SK-N-SH (cell line): ENCODE measurements around the gene AGXT. TPM values are rescaled to one million over a fixed set of nuclear protein-coding genes. Genes with fewer than 3 reads are reported as not detected.

Source experiments
- CTCF ChIA-PET: fragments of 300-600, 350-600 bp; formaldehyde crosslinking; extraction: SDS; loops from one replicate; lab custom pipeline; 2021; lab: Yijun Ruan, JAX
- POLR2A ChIA-PET: fragments of 350-600 bp; sonication (Branson Sonifier 250); formaldehyde crosslinking; extraction: SDS; loops from one replicate; lab custom pipeline; 2020; ENCODE audit warnings: antibody characterized with exemption, inconsistent platforms; lab: Yijun Ruan, JAX
- DNase-seq: peaks from one replicate; pipeline ENCODE4 v3.0.0; 2012
- H2AFZ ChIP-seq: fragments of 200-600 bp; sonication (generic); 2 replicates; pipeline ENCODE4 v1.8.1; 2016; ENCODE audit warnings: antibody characterized with exemption, mild to moderate bottlenecking, low read depth
- H3F3A ChIP-seq: fragments of 200-600 bp; sonication (generic); replicated peaks from 2 replicates; pipeline ENCODE3; 2016; ENCODE audit warnings: antibody characterized with exemption, mild to moderate bottlenecking; ENCODE audit not compliant: insufficient read depth
- H3K27ac ChIP-seq, 2 experiments: fragments of 200-500 bp in 1 of 2; fragments of 200-600 bp in 1 of 2; sonication (Bioruptor generic) in 1 of 2; sonication (generic), shearing (Covaris generic) in 1 of 2; 2 replicates each; pipeline versions ENCODE4 v1.5.1 to v1.6.1; 2014 to 2016; ENCODE audit warnings: low read depth in 2 of 2, inconsistent platforms in 1 of 2, low read length in 1 of 2, mild to moderate bottlenecking in 1 of 2, mixed read lengths in 1 of 2
- H3K27me3 ChIP-seq: fragments of 200-600 bp; sonication (generic), shearing (Covaris generic); 2 replicates; pipeline ENCODE4 v1.6.1; 2016; ENCODE audit warnings: mixed run types; ENCODE audit not compliant: insufficient read depth
- H3K36me3 ChIP-seq, 2 experiments: fragments of 200-500 bp in 1 of 2; fragments of 200-600 bp in 1 of 2; sonication (Bioruptor generic) in 1 of 2; sonication (generic) in 1 of 2; replicated peaks in 1 of 2; 2 replicates each; pipeline versions ENCODE3 to v1.5.1; 2014 to 2016; ENCODE audit warnings: low read length in 1 of 2, mild to moderate bottlenecking in 1 of 2; ENCODE audit not compliant: insufficient read depth in 2 of 2, control insufficient read depth in 1 of 2
- H3K4me1 ChIP-seq, 2 experiments: fragments of 200-500 bp in 1 of 2; fragments of 200-600 bp in 1 of 2; sonication (Bioruptor generic) in 1 of 2; sonication (generic), shearing (Covaris generic) in 1 of 2; 2 replicates each; pipeline versions ENCODE4 v1.5.1 to v1.6.1; 2014 to 2016; ENCODE audit warnings: low read depth in 1 of 2, low read length in 1 of 2, mixed run types in 1 of 2; ENCODE audit not compliant: insufficient read depth in 2 of 2, control insufficient read depth in 1 of 2
- H3K4me2 ChIP-seq: fragments of 200-600 bp; sonication (generic), shearing (Covaris generic); 2 replicates; pipeline ENCODE4 v1.6.1; 2017; ENCODE audit warnings: mixed run types
- H3K4me3 ChIP-seq, 2 experiments: fragments of 200-500 bp in 1 of 2; fragments of 200-600 bp in 1 of 2; sonication (Bioruptor generic) in 1 of 2; sonication (generic), shearing (Covaris generic) in 1 of 2; 2 replicates each; pipeline versions ENCODE4 v1.5.1 to v1.8.1; 2014 to 2016; ENCODE audit warnings: low read depth in 2 of 2, inconsistent platforms in 1 of 2, low read length in 1 of 2, mild to moderate bottlenecking in 1 of 2, mixed read lengths in 1 of 2, moderate library complexity in 1 of 2
- H3K79me2 ChIP-seq: fragments of 200-600 bp; sonication (generic); 2 replicates; pipeline ENCODE4 v1.8.1; 2017; ENCODE audit warnings: mild to moderate bottlenecking; ENCODE audit not compliant: insufficient read depth
- H3K9ac ChIP-seq: fragments of 200-600 bp; sonication (generic); 2 replicates; pipeline ENCODE4 v1.6.1; 2017; ENCODE audit warnings: mixed run types
- H3K9me2 ChIP-seq: fragments of 200-600 bp; sonication (generic); 2 replicates; pipeline ENCODE4 v1.6.1; 2017; ENCODE audit warnings: mixed run types
- H3K9me3 ChIP-seq: fragments of 200-600 bp; sonication (generic); 2 replicates; pipeline ENCODE4 v1.6.1; 2017; ENCODE audit warnings: mixed run types, mild to moderate bottlenecking, moderate library complexity
- H4K20me1 ChIP-seq: fragments of 200-600 bp; sonication (generic); 2 replicates; pipeline ENCODE4 v1.6.1; 2017; ENCODE audit warnings: mild to moderate bottlenecking, mixed run types; ENCODE audit not compliant: insufficient read depth
- EP300 ChIP-seq, 2 experiments: IDR thresholded peaks; 2 replicates each; pipeline versions ENCODE4 v1.4.0 to v1.6.1; 2012; ENCODE audit warnings: borderline replicate concordance in 1 of 2, low read depth in 1 of 2, low read length in 1 of 2
- EZH2phosphoT487 ChIP-seq: fragments of 200-600 bp; sonication (generic); IDR thresholded peaks from 2 replicates; pipeline ENCODE4 v1.6.1; 2017; ENCODE audit warnings: low read depth, mixed run types, mild to moderate bottlenecking, antibody characterized with exemption, moderate library complexity, borderline replicate concordance
- GATA2 ChIP-seq: sonication (generic); formaldehyde crosslinking; IDR thresholded peaks from 2 replicates; pipeline ENCODE4 v1.5.0; 2020; ENCODE audit warnings: mild to moderate bottlenecking, missing genetic modification reagents
- JUND ChIP-seq: IDR thresholded peaks from 2 replicates; pipeline ENCODE4 v1.4.0; 2012
- MEF2A ChIP-seq: IDR thresholded peaks from 2 replicates; pipeline ENCODE4 v1.4.0; 2012; ENCODE audit warnings: low read depth, borderline replicate concordance
- NFIC ChIP-seq: IDR thresholded peaks from 2 replicates; pipeline ENCODE4 v1.4.0; 2012; ENCODE audit warnings: borderline replicate concordance
- RXRA ChIP-seq: IDR thresholded peaks from 2 replicates; pipeline ENCODE4 v1.4.0; 2012; ENCODE audit warnings: low read depth, mild to moderate bottlenecking, borderline replicate concordance
- TAF1 ChIP-seq: IDR thresholded peaks from 2 replicates; pipeline ENCODE4 v1.6.1; 2012; ENCODE audit warnings: low read depth, mild to moderate bottlenecking, low read length, moderate library complexity, borderline replicate concordance
- TEAD4 ChIP-seq: IDR thresholded peaks from 2 replicates; pipeline ENCODE4 v1.4.0; 2012; ENCODE audit warnings: mild to moderate bottlenecking, borderline replicate concordance; ENCODE audit not compliant: insufficient read depth
- YY1 ChIP-seq: IDR thresholded peaks from 2 replicates; pipeline ENCODE4 v1.4.0; 2012; ENCODE audit warnings: low read depth, mild to moderate bottlenecking
- WGBS: methylation state at CpG from one replicate; pipeline ENCODE4 v1.1.6; 2017; ENCODE audit warnings: low lambda C conversion rate; 5-methylcytosine and 5-hydroxymethylcytosine counted together
- polyA plus RNA-seq, 3 experiments: library from polyadenylated mRNA; depleted of rRNA; stranded (reverse); fragments of >200 nt; gene quantifications; 2 replicates each; pipeline ENCODE4 v1.2.3, GENCODE V29; 2012
- TF ChIP-seq, protein P1 (sequence below): fragments of 150-350 bp; IDR thresholded peaks from 2 replicates; pipeline ENCODE4 v1.6.1; 2017; ENCODE audit warnings: antibody characterized with exemption, low read length, low read depth, borderline replicate concordance

AGXT gene
- polyA plus RNA-seq, 1 of the 3 experiments (the other 2 are of a cell fraction), result not detected

GRCh38 chr2:240889601-240890560 is 21.3 kb downstream of the AGXT start:
- Histone ChIP-seq H4K20me1 (no peaks in the 10 kb centered on the region), H3K9ac (no peak overlapping the region), H3K4me1 (peaks cover 0 to 10% of the 10 kb centered on the region in 2 experiments; a peak in 1 of 4 replicates), H3K27ac (no peak overlapping the region), H3K36me3 (no peaks in the 10 kb centered on the region), H3K79me2 (no peaks in the 10 kb centered on the region), H3K27me3 (no peaks in the 10 kb centered on the region), H2AFZ (no peak overlapping the region), H3K4me3 (no peak overlapping the region), H3K4me2 (no peak overlapping the region), H3K9me3 (no peaks in the 10 kb centered on the region), H3K9me2 (no peaks in the 10 kb centered on the region), H3F3A (no peaks in the 10 kb centered on the region)
- CTCF ChIA-PET, result interaction anchor here (0.5 to 4.1 kb wide), 4 partner anchors 8 to 40 kb away, joined by 3 to 23 read pairs (median 4); no protein-coding TSS in a partner anchor
- no peak for DNase-seq
- POLR2A ChIA-PET, result no interaction called here
- 76% methylated on average over 13 of the region's 38 CpGs for WGBS
- TF ChIP-seq MEF2A (no peak), JUND (no peak), GATA2 (CRISPR knock-in tag) (no peak), NFIC (no peak), TEAD4 (no peak), RXRA (no peak), YY1 (no peak)

- no peaks in the 10 kb centered on the region for H3K36me3 ChIP-seq
- no peaks in the 10 kb centered on the region for H3F3A ChIP-seq
- H3K9me3 ChIP-seq, result no peaks in the 10 kb centered on the region
- POLR2A ChIA-PET, result no interaction called here
- H3K79me2 ChIP-seq, result no peaks in the 10 kb centered on the region
- H3K27me3 ChIP-seq, result no peaks in the 10 kb centered on the region
- no peak overlapping the region for H3K4me2 ChIP-seq
- 68% methylated on average over 11 of the region's 14 CpGs for WGBS
- TF ChIP-seq TAF1, result no peak
- TF ChIP-seq JUND, result no peak
- TF ChIP-seq GATA2 (CRISPR knock-in tag), result no peak
- TF ChIP-seq EP300 (IDR thresholded peaks at IDR 0.05; ENCODE audit: borderline replicate concordance in 1 of 2, low read depth in 1 of 2, low read length in 1 of 2), result no peak
- no peak for TF ChIP-seq EZH2phosphoT487
- TF ChIP-seq, protein P1, sequence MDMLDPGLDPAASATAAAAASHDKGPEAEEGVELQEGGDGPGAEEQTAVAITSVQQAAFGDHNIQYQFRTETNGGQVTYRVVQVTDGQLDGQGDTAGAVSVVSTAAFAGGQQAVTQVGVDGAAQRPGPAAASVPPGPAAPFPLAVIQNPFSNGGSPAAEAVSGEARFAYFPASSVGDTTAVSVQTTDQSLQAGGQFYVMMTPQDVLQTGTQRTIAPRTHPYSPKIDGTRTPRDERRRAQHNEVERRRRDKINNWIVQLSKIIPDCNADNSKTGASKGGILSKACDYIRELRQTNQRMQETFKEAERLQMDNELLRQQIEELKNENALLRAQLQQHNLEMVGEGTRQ, result no peak
- H3K9me2 ChIP-seq, result no peaks in the 10 kb centered on the region
- no peak for DNase-seq
- no peak overlapping the region for H3K27ac ChIP-seq
- CTCF ChIA-PET, result interaction anchor here (1.0 to 4.1 kb wide), 4 partner anchors 9 to 39 kb away, joined by 3 to 23 read pairs (median 4); no protein-coding TSS in a partner anchor
- H3K4me3 ChIP-seq, result no peak overlapping the region
- no peaks in the 10 kb centered on the region for H4K20me1 ChIP-seq
- no peak overlapping the region for H2AFZ ChIP-seq
- peaks cover 0 to 10% of the 10 kb centered on the region in 2 experiments; a peak in 1 of 4 replicates for H3K4me1 ChIP-seq
- no peak overlapping the region for H3K9ac ChIP-seq
These were observed 22.1 kb downstream of the AGXT start for GRCh38 chr2:240890691-240891090.
